GM18502 (cell line): ENCODE results near the gene FCRL2.

Source experiments
- ATAC-seq: cut with Tn5 transposase; IDR thresholded peaks from one replicate; pipeline ENCODE4 v1.9.1; 2021; ENCODE audit warnings: mild to moderate bottlenecking; ENCODE audit not compliant: unreplicated experiment, poor library complexity

FCRL2 gene

GRCh38 chr1:157696966-157697628, 79.8 kb downstream of the FCRL2 start:
- ATAC-seq: no peak
